A673 (cell line): ENCODE results near the gene MGAT3.

ENCODE experiments used
- CTCF ChIP-seq: fragments of 300-800, 200-600 bp; sonication (generic); conservative IDR thresholded peaks from 2 replicates; pipeline ENCODE4 v1.5.1; 2017; ENCODE audit warnings: low read depth, mild to moderate bottlenecking, antibody characterized with exemption, low read length, moderate library complexity, mixed read lengths
- EZH2 ChIP-seq: fragments of 200-600 bp; sonication (generic); IDR thresholded peaks from 2 replicates; pipeline ENCODE4 v1.6.1; 2017; ENCODE audit warnings: borderline replicate concordance, low read depth, mild to moderate bottlenecking, mixed read lengths, antibody characterized with exemption, low read length; ENCODE audit not compliant: poor library complexity, severe bottlenecking

DNA sequence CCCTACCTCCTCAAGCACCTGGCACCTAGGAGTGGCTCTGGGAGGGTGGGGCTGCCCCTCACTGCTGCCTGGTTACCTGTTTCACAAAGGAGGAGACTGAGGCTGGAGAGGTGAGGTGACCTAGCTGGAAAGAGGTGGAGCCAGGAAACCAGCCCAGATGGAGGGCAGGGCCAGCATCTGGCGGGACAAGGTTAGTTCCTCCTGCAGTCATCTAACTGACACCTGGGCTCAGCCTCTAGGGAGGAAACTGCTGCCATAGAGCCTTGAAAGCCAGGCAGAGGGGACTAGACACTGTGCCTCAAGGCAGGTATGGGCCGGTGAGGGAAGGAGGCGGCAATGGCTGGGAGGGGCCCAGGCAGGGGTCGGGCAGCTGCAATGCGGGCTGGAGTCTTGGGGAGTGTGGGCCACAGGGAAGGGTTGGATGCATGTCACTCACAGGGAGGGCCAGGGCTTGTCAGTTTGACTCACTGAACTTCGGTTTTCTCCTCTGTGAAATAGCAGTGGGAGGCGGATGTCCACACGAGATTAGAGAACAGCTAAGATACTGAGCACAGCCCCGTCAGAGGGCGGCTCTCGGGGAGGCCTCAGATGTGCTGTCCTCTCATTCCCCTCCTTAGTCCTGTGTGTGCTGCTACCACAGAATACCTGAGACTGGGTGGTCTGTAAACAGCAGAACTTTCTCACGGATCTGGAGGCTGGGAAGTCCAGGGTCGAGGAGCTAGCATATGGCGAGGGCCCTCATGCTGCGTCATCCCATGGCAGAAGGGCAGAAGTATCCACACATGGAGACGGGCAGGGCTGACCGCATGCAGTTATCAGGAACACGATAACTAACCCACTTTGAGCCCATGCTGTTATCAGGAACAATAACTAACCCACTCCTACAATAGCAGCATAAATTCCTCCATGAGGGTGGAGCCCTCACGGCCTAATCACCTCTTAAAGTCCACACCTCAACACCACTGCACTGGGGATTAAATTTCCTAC lies 16.1 kb downstream of the MGAT3 start:
- TF ChIP-seq EZH2 (no peak), CTCF (no peak)
